Suprapubic skin (tissue), 4 donors: Measurements from ENCODE around the gene DIPK1A. TPM values are rescaled to one million over a fixed set of nuclear protein-coding genes. Genes with fewer than 3 reads are reported as not detected.
A peak's percentile ranks its signal among the peaks of the same experiment; 100 is the strongest.

ENCODE experiments used
- DNase-seq, 2 donors: peaks; one replicate each; pipeline ENCODE4 v3.0.0-alpha.2; 2019; ENCODE audit warnings: low spot score in 2 of 2
- H3K27ac ChIP-seq: fragments of 200-600 bp; sonication (generic); one replicate; pipeline ENCODE4 v1.5.1; 2019
- H3K27me3 ChIP-seq: fragments of 200-600 bp; sonication (generic); one replicate; pipeline ENCODE4 v1.5.1; 2019
- H3K36me3 ChIP-seq: fragments of 200-600 bp; sonication (generic); one replicate; pipeline ENCODE4 v1.5.1; 2019
- H3K4me1 ChIP-seq: fragments of 200-600 bp; sonication (generic); one replicate; pipeline ENCODE4 v1.5.1; 2019
- H3K4me3 ChIP-seq: fragments of 200-600 bp; sonication (generic); one replicate; pipeline ENCODE4 v1.5.1; 2019; ENCODE audit warnings: mild to moderate bottlenecking
- H3K9me3 ChIP-seq: fragments of 200-600 bp; sonication (generic); one replicate; pipeline ENCODE4 v1.5.1; 2019
- EP300 ChIP-seq: sonication (generic); formaldehyde crosslinking; IDR thresholded peaks from one replicate; pipeline ENCODE4 v1.6.1; 2017; ENCODE audit warnings: antibody characterized with exemption
- POLR2A ChIP-seq, 2 donors: fragments of 450-650 bp; IDR thresholded peaks; one replicate each; pipeline ENCODE4 v1.6.1; 2017; ENCODE audit warnings: antibody characterized with exemption in 2 of 2, mild to moderate bottlenecking in 2 of 2, moderate library complexity in 2 of 2
- POLR2AphosphoS5 ChIP-seq, 3 donors: sonication (generic); formaldehyde crosslinking; IDR thresholded peaks; one replicate each; pipeline ENCODE4 v1.6.1; 2017; ENCODE audit warnings: antibody characterized with exemption in 3 of 3
- WGBS: methylation state at CpG from one replicate; pipeline ENCODE4 v1.1.5; 2018; 5-methylcytosine and 5-hydroxymethylcytosine counted together
- total RNA-seq, 4 donors: library from RNA; depleted of rRNA; stranded (reverse); fragments of >200 nt; gene quantifications; one replicate each; pipeline ENCODE4 v1.1.0, GENCODE V29; 2016
- TF ChIP-seq, protein P1 (sequence below), 2 donors: fragments of 200-600 bp in 1 of 2; fragments of 450-650 bp in 1 of 2; sonication (generic) in 1 of 2; IDR thresholded peaks; one replicate each; pipeline ENCODE4 v1.5.1; 2016 to 2019; ENCODE audit warnings: antibody characterized with exemption in 2 of 2, mild to moderate bottlenecking in 1 of 2, moderate library complexity in 1 of 2

Gene DIPK1A
- total RNA-seq, 4 donors from 2014 or later: 3.3 to 7.8 (median 5.3) TPM

DNA sequence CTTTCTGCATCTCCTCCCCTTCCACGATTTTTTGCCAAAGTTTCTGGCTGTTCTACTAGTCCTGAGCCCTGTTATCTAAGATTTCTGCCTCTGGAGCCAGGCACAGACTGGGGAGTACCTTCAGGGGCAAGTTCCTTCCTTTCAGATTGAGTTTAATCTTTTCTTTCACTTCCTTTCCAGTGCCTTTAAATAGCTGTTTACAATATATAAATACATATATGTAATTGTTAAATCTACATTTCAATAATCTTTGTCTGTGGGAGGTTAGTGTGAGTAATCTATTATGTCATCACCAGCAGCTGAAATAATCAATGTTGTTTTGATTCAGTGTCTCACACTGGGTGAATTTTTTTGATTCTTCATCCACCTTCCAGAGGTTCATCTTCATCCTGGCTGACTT, 31.8 kb downstream of the DIPK1A start:
- Histone ChIP-seq H3K9me3 (no peaks in the 10 kb centered on the region), H3K4me3 (no peak overlapping the region), H3K4me1 (peaks cover 15% of the 10 kb centered on the region), H3K36me3 (no peaks in the 10 kb centered on the region), H3K27me3 (no peaks in the 10 kb centered on the region), H3K27ac (no peak overlapping the region)
- 34% methylated on average over 1 of the region's 1 CpG for WGBS
- TF ChIP-seq, protein P1, sequence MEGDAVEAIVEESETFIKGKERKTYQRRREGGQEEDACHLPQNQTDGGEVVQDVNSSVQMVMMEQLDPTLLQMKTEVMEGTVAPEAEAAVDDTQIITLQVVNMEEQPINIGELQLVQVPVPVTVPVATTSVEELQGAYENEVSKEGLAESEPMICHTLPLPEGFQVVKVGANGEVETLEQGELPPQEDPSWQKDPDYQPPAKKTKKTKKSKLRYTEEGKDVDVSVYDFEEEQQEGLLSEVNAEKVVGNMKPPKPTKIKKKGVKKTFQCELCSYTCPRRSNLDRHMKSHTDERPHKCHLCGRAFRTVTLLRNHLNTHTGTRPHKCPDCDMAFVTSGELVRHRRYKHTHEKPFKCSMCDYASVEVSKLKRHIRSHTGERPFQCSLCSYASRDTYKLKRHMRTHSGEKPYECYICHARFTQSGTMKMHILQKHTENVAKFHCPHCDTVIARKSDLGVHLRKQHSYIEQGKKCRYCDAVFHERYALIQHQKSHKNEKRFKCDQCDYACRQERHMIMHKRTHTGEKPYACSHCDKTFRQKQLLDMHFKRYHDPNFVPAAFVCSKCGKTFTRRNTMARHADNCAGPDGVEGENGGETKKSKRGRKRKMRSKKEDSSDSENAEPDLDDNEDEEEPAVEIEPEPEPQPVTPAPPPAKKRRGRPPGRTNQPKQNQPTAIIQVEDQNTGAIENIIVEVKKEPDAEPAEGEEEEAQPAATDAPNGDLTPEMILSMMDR (IDR thresholded peaks at IDR 0.05): no peak
- TF ChIP-seq EP300: no peak
- TF ChIP-seq POLR2AphosphoS5 (IDR thresholded peaks at IDR 0.05): no peak
- no peak for TF ChIP-seq POLR2A (IDR thresholded peaks at IDR 0.05)
- no peak for DNase-seq

DNA sequence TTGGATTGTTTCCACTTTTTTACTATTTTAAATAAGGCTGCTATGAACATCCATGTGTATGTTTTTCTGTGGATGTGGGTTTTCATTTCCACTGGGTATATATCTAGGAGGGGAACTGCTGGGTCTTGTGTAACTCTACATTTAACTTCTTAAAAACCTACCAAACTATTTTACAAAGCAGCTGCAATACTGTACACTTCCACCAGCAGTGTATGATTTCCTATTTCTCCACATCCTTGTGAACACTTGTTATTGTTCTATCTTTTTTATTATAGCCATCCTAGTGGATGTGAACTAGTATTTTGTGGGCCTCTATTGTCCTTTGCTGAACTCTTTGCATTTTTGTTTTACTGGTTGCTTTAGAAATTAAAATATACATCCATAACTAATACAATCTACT, 33.4 kb downstream of the DIPK1A start:
- H3K4me3 ChIP-seq: no peak overlapping the region
- no peaks in the 10 kb centered on the region for H3K36me3 ChIP-seq
- no peak for TF ChIP-seq POLR2A (IDR thresholded peaks at IDR 0.05)
- no peaks in the 10 kb centered on the region for H3K27me3 ChIP-seq
- DNase-seq: no peak
- no peaks in the 10 kb centered on the region for H3K9me3 ChIP-seq
- peaks cover under 1% of the 10 kb centered on the region for H3K4me1 ChIP-seq
- no peak overlapping the region for H3K27ac ChIP-seq

- Histone ChIP-seq H3K9me3 (no peaks in the 10 kb centered on the region), H3K4me3 (no peak overlapping the region), H3K36me3 (no peaks in the 10 kb centered on the region), H3K27ac (no peak overlapping the region), H3K27me3 (no peaks in the 10 kb centered on the region), H3K4me1 (peaks cover 7% of the 10 kb centered on the region)
- TF ChIP-seq, protein P1 (IDR thresholded peaks at IDR 0.05): no peak
- 97% methylated on average over 1 of the region's 1 CpG for WGBS
- DNase-seq: no peak
Measured at GRCh38 chr1:92926873-92927272, 34.4 kb downstream of the DIPK1A start.

GRCh38 chr1:92924501-92924900, 36.8 kb downstream of the DIPK1A start:
- TF ChIP-seq, protein P1 (IDR thresholded peaks at IDR 0.05): no peak
- TF ChIP-seq POLR2A (IDR thresholded peaks at IDR 0.05) (no peak), EP300 (no peak), POLR2AphosphoS5 (IDR thresholded peaks at IDR 0.05) (no peak)
- Histone ChIP-seq H3K4me3 (no peak overlapping the region), H3K9me3 (no peaks in the 10 kb centered on the region), H3K36me3 (no peaks in the 10 kb centered on the region), H3K27me3 (no peaks in the 10 kb centered on the region), H3K4me1 (peaks cover 12% of the 10 kb centered on the region), H3K27ac (no peak overlapping the region)
- WGBS: 91% methylated on average over 9 of the region's 9 CpGs
- DNase-seq: no peak

GRCh38 chr1:92923664-92924063, 37.6 kb downstream of the DIPK1A start:
- no peak for DNase-seq
- H3K36me3 ChIP-seq: no peaks in the 10 kb centered on the region
- H3K9me3 ChIP-seq: no peaks in the 10 kb centered on the region
- TF ChIP-seq POLR2A (IDR thresholded peaks at IDR 0.05): no peak
- TF ChIP-seq, protein P1 (IDR thresholded peaks at IDR 0.05): no peak
- TF ChIP-seq EP300: no peak
- no peak for TF ChIP-seq POLR2AphosphoS5 (IDR thresholded peaks at IDR 0.05)
- H3K27me3 ChIP-seq: no peaks in the 10 kb centered on the region
- H3K4me3 ChIP-seq: no peak overlapping the region
- H3K27ac ChIP-seq: peak overlapping the region; percentile 34
- WGBS: 67% methylated on average over 4 of the region's 4 CpGs
- peaks cover 12% of the 10 kb centered on the region for H3K4me1 ChIP-seq

GRCh38 chr1:92922356-92923035, 38.8 kb downstream of the DIPK1A start:
- Histone ChIP-seq H3K27me3 (no peaks in the 10 kb centered on the region), H3K4me1 (peaks cover 12% of the 10 kb centered on the region), H3K27ac (no peak overlapping the region), H3K36me3 (no peaks in the 10 kb centered on the region), H3K9me3 (no peaks in the 10 kb centered on the region), H3K4me3 (no peak overlapping the region)
- no peak for DNase-seq
- WGBS: 21% methylated on average over 9 of the region's 9 CpGs
- no peak for TF ChIP-seq POLR2AphosphoS5 (IDR thresholded peaks at IDR 0.05)
- TF ChIP-seq EP300: no peak
- no peak for TF ChIP-seq POLR2A (IDR thresholded peaks at IDR 0.05)
- TF ChIP-seq, protein P1 (IDR thresholded peaks at IDR 0.05): no peak
